ENCODE results near the gene TAF6. TPM values are rescaled to one million over a fixed set of nuclear protein-coding genes. Genes with fewer than 3 reads are reported as not detected.

TAF6 gene
- total RNA-seq, 2 experiments from 2014 or later, result 70.2 to 75.6 TPM

GRCh38 chr7:100089458-100090196 is 29.5 kb downstream of the TAF6 start:
- ChIA-PET CTCF (interaction anchor here (1.2 to 2.3 kb wide), 2 partner anchors 36 to 51 kb away, joined by 3 to 7 read pairs; partner anchors contain the start of gene MBLAC1), POLR2A (interaction anchor here (0.6 to 6.1 kb wide), 3 partner anchors 11 to 28 kb away, joined by 3 to 45 read pairs (median 11); partner anchors contain the start of genes AP4M1 and MCM7)

GRCh38 chr7:100088621-100089457 is 30.3 kb downstream of the TAF6 start, which contains the start of gene COPS6:
Gene COPS6, plus strand, starts transcription at chr7:100088969. Its CDS starts 22 bp downstream, at chr7:100088991.
- ChIA-PET POLR2A (interaction anchor here (6.1 kb wide), 1 partner anchor 12 kb away, joined by 45 read pairs; the partner anchor contains the start of genes AP4M1 and MCM7), CTCF (no interaction called here)

GRCh38 chr7:100088095-100088620 is 31.0 kb downstream of the TAF6 start:
- ChIA-PET CTCF (no interaction called here), POLR2A (interaction anchor here (6.1 kb wide), 1 partner anchor 13 kb away, joined by 45 read pairs; the partner anchor contains the start of genes AP4M1 and MCM7)

- CTCF ChIA-PET, result interaction anchor here (1.5 kb wide), 1 partner anchor 12 kb away, joined by 4 read pairs; no protein-coding TSS in a partner anchor
- POLR2A ChIA-PET, result interaction anchor here (0.6 kb wide), 1 partner anchor 50 kb away, joined by 3 read pairs; no protein-coding TSS in a partner anchor
These were observed 32.0 kb downstream of the TAF6 start for GRCh38 chr7:100087055-100087750.

GRCh38 chr7:100085515-100085914 is 33.6 kb downstream of the TAF6 start:
- ChIA-PET CTCF (no interaction called here), POLR2A (no interaction called here)

GRCh38 chr7:100082978-100083377 is 36.2 kb downstream of the TAF6 start:
- ChIA-PET CTCF (interaction anchor here (0.7 to 1.3 kb wide), 5 partner anchors 12 to 659 kb away, joined by 3 to 9 read pairs (median 4); partner anchors contain the start of genes AP4M1 and MCM7), POLR2A (interaction anchor here (0.6 to 1.4 kb wide), 9 partner anchors 8 to 451 kb away, joined by 3 to 21 read pairs (median 4); partner anchors contain the start of genes AP4M1, MCM7 and ZSCAN21)

GRCh38 chr7:100081535-100082102 is 37.5 kb downstream of the TAF6 start, which contains the start of gene ZNF3:
Gene ZNF3, minus strand, starts transcription at chr7:100081723. Its CDS starts 4,366 bp downstream, at chr7:100077357.
- ChIA-PET POLR2A (interaction anchor here (1.1 to 1.4 kb wide), 2 partner anchors 19 to 83 kb away, joined by 4 to 21 read pairs; partner anchors contain the start of genes AP4M1 and MCM7), CTCF (interaction anchor here (0.6 to 1.3 kb wide), 4 partner anchors 12 to 39 kb away, joined by 3 to 9 read pairs (median 4); partner anchors contain the start of genes AP4M1 and MCM7)

- CTCF ChIA-PET, result interaction anchor here (0.8 kb wide), 1 partner anchor 32 kb away, joined by 3 read pairs; no protein-coding TSS in a partner anchor
- POLR2A ChIA-PET, result no interaction called here
These were observed 38.1 kb downstream of the TAF6 start for GRCh38 chr7:100080907-100081534.

- POLR2A ChIA-PET, result no interaction called here
- CTCF ChIA-PET, result no interaction called here
These were observed 40.1 kb downstream of the TAF6 start for GRCh38 chr7:100079024-100079560.

GRCh38 chr7:100077205-100077604 is 42.0 kb downstream of the TAF6 start:
- CTCF ChIA-PET, result interaction anchor here (1.3 kb wide), 1 partner anchor 16 kb away, joined by 3 read pairs; no protein-coding TSS in a partner anchor
- POLR2A ChIA-PET, result interaction anchor here (0.6 kb wide), 1 partner anchor 1089 kb away, joined by 3 read pairs; no protein-coding TSS in a partner anchor

- ChIA-PET CTCF (interaction anchor here (1.0 kb wide), 1 partner anchor 26 kb away, joined by 4 read pairs; the partner anchor contains the start of gene ZSCAN21), POLR2A (no interaction called here)
These were observed 43.7 kb downstream of the TAF6 start for GRCh38 chr7:100075418-100075817.

GRCh38 chr7:100074841-100075240 is 44.3 kb downstream of the TAF6 start:
- POLR2A ChIA-PET, result no interaction called here
- CTCF ChIA-PET, result interaction anchor here (1.0 kb wide), 1 partner anchor 25 kb away, joined by 4 read pairs; the partner anchor contains the start of gene ZSCAN21

- ChIA-PET POLR2A (no interaction called here), CTCF (no interaction called here)
These were observed 46.7 kb downstream of the TAF6 start for GRCh38 chr7:100072462-100072861.

GRCh38 chr7:100071018-100071723 is 48.0 kb downstream of the TAF6 start:
- ChIA-PET POLR2A (interaction anchor here (0.5 kb wide), 1 partner anchor 45 kb away, joined by 4 read pairs; no protein-coding TSS in a partner anchor), CTCF (interaction anchor here (1.0 kb wide), 1 partner anchor 11 kb away, joined by 4 read pairs; no protein-coding TSS in a partner anchor)

GRCh38 chr7:100069991-100070390 is 49.2 kb downstream of the TAF6 start:
- POLR2A ChIA-PET, result interaction anchor here (0.6 kb wide), 1 partner anchor 140 kb away, joined by 3 read pairs; no protein-coding TSS in a partner anchor
- CTCF ChIA-PET, result interaction anchor here (0.7 kb wide), 1 partner anchor 12 kb away, joined by 3 read pairs; no protein-coding TSS in a partner anchor

GRCh38 chr7:100066953-100067352 is 52.2 kb downstream of the TAF6 start:
- CTCF ChIA-PET, result no interaction called here
- POLR2A ChIA-PET, result interaction anchor here (0.6 kb wide), 1 partner anchor 20 kb away, joined by 5 read pairs; no protein-coding TSS in a partner anchor
